Measurements from ENCODE around the gene LGR6. TPM values are rescaled to one million over a fixed set of nuclear protein-coding genes. Genes with fewer than 3 reads are reported as not detected.

Gene LGR6
- total and polyA plus RNA-seq, 10 of the 15 experiments (the other 5 are each of a cell fraction or from before 2014, with no cell fraction given): not detected

GRCh38 chr1:202156590-202156989, 37.0 kb upstream of the LGR6 start:
- ChIA-PET CTCF (interaction anchor here (0.8 to 5.1 kb wide), 9 partner anchors 8 to 186 kb away, joined by 3 to 126 read pairs (median 20); partner anchors contain the start of genes ARL8A, LGR6 and UBE2T), SMC1A (ENCODE audit: uncharacterized antibody, unreplicated experiment) (interaction anchor here (0.6 to 2.7 kb wide), 6 partner anchors 9 to 31 kb away, joined by 3 to 21 read pairs (median 8); no protein-coding TSS in a partner anchor), RAD21 (ENCODE audit: unreplicated experiment) (interaction anchor here (1.2 to 2.7 kb wide), 2 partner anchors 13 to 27 kb away, joined by 4 to 27 read pairs; no protein-coding TSS in a partner anchor), POLR2A (interaction anchor here (1.1 to 2.3 kb wide), 2 partner anchors 9 to 14 kb away, joined by 3 to 9 read pairs; no protein-coding TSS in a partner anchor)
- H2AFZ ChIP-seq (ENCODE audit: control insufficient read depth, low read depth, low read length): no peak overlapping the region
- H3K4me1 ChIP-seq (ENCODE audit: control insufficient read depth, insufficient read depth, low read length): peaks cover 26% of the 10 kb centered on the region
- H3K36me3 ChIP-seq (ENCODE audit: control insufficient read depth in 2 of 2, insufficient read depth in 2 of 2, low read length in 1 of 2): peaks cover 22 to 25% of the 10 kb centered on the region in 2 experiments; a peak in 3 of 4 replicates
- no TSS peak for BruUV-seq (replicated peaks)
- 85% methylated on average over 6 of the region's 8 CpGs for WGBS (ENCODE audit: insufficient coverage, insufficient replicate concordance, low lambda C conversion rate, missing lambda C conversion rate)
- no peaks in the 10 kb centered on the region for H4K20me1 ChIP-seq (ENCODE audit: control insufficient read depth, insufficient read depth)
- in situ Hi-C loops (cut with MboI): no loop called here
- no peak overlapping the region for H3K4me3 ChIP-seq
- no peak overlapping the region for H3K9ac ChIP-seq (ENCODE audit: control insufficient read depth, insufficient read depth, low read length)
- no peak overlapping the region for H3K4me2 ChIP-seq (ENCODE audit: control insufficient read depth, insufficient read depth)
- no peaks in the 10 kb centered on the region for H3K27me3 ChIP-seq (replicated peaks in 1 of 2; ENCODE audit: control insufficient read depth in 2 of 2, insufficient read depth in 2 of 2, low read length in 1 of 2)
- peaks cover 35% of the 10 kb centered on the region for H3K79me2 ChIP-seq (ENCODE audit: control insufficient read depth, insufficient read depth, low read length)
- intact Hi-C loops (cut with micrococcal nuclease; ENCODE audit: unreplicated experiment): no loop called here
- no peaks in the 10 kb centered on the region for H3K9me3 ChIP-seq (replicated peaks; ENCODE audit: control insufficient read depth, insufficient read depth, low read length)
- FAIRE-seq (no peak), ATAC-seq (no peak), DNase-seq (ENCODE audit: low read depth, low spot score) (no peak)
- no peak overlapping the region for H3K27ac ChIP-seq (ENCODE audit: control insufficient read depth, insufficient read depth)
- TF ChIP-seq ZNF622 (IDR thresholded peaks at IDR 0.05): no peak
- TF ChIP-seq JUNB (IDR thresholded peaks at IDR 0.05): no peak
- no peak for TF ChIP-seq RBBP5 (conservative IDR thresholded peaks at IDR 0.05)
- no peak for TF ChIP-seq RAD51 (IDR thresholded peaks at IDR 0.05)
- no peak for TF ChIP-seq POLR2AphosphoS5 (IDR thresholded peaks at IDR 0.05; ENCODE audit: low read length)
- TF ChIP-seq SP1 (IDR thresholded peaks at IDR 0.05; ENCODE audit: low read depth, low read length): no peak
- no peak for TF ChIP-seq MYB (IDR thresholded peaks at IDR 0.05; ENCODE audit: borderline replicate concordance, low read depth, low read length)
- no peak for TF ChIP-seq CBFB (IDR thresholded peaks at IDR 0.05; ENCODE audit: low read depth)
- TF ChIP-seq E4F1 (IDR thresholded peaks at IDR 0.05; ENCODE audit: borderline replicate concordance, partially characterized antibody): no peak
- no peak for TF ChIP-seq ZZZ3 (IDR thresholded peaks at IDR 0.05; ENCODE audit: control insufficient read depth, insufficient read length, low read depth)
- TF ChIP-seq ZNF384 (IDR thresholded peaks at IDR 0.05; ENCODE audit: borderline replicate concordance, low read depth, low read length): no peak
- no peak for TF ChIP-seq SPI1 (IDR thresholded peaks at IDR 0.05; ENCODE audit: borderline replicate concordance, insufficient read depth, low read depth, low read length)
- no peak for TF ChIP-seq NBN (IDR thresholded peaks at IDR 0.05)
- TF ChIP-seq PBX3 (IDR thresholded peaks at IDR 0.05; ENCODE audit: insufficient replicate concordance, low read depth, low read length): no peak
- TF ChIP-seq RELA (IDR thresholded peaks at IDR 0.05; ENCODE audit: borderline replicate concordance, partially characterized antibody): no peak
- TF ChIP-seq ZNF274 (IDR thresholded peaks at IDR 0.05; ENCODE audit: insufficient read depth, insufficient read length): no peak
- no peak for TF ChIP-seq HDAC6 (IDR thresholded peaks at IDR 0.05; ENCODE audit: unreplicated experiment)
- no peak for TF ChIP-seq CTCF (IDR thresholded peaks at IDR 0.05 in 2 of 3, conservative IDR thresholded peaks at IDR 0.05 in 1 of 3; ENCODE audit: control insufficient read depth in 2 of 3, extremely low read depth in 1 of 3, insufficient read depth in 1 of 3, low read depth in 3 of 3, low read length in 3 of 3)
- no peak for TF ChIP-seq PML (IDR thresholded peaks at IDR 0.05; ENCODE audit: low read length)
- no peak for TF ChIP-seq HCFC1 (IDR thresholded peaks at IDR 0.05; ENCODE audit: low read length)
